SK-N-SH (cell line): ENCODE results near the gene CFAP299. TPM values are rescaled to one million over a fixed set of nuclear protein-coding genes. Genes with fewer than 3 reads are reported as not detected.

Experiments used
- CTCF ChIA-PET: fragments of 300-600, 350-600 bp; formaldehyde crosslinking; extraction: SDS; loops from one replicate; lab custom pipeline; 2021; lab: Yijun Ruan, JAX
- POLR2A ChIA-PET: fragments of 350-600 bp; sonication (Branson Sonifier 250); formaldehyde crosslinking; extraction: SDS; loops from one replicate; lab custom pipeline; 2020; ENCODE audit warnings: antibody characterized with exemption, inconsistent platforms; lab: Yijun Ruan, JAX
- DNase-seq: peaks from one replicate; pipeline ENCODE4 v3.0.0; 2012
- H2AFZ ChIP-seq: fragments of 200-600 bp; sonication (generic); 2 replicates; pipeline ENCODE4 v1.8.1; 2016; ENCODE audit warnings: antibody characterized with exemption, mild to moderate bottlenecking, low read depth
- H3F3A ChIP-seq: fragments of 200-600 bp; sonication (generic); replicated peaks from 2 replicates; pipeline ENCODE3; 2016; ENCODE audit warnings: antibody characterized with exemption, mild to moderate bottlenecking; ENCODE audit not compliant: insufficient read depth
- H3K27ac ChIP-seq, 2 experiments: fragments of 200-500 bp in 1 of 2; fragments of 200-600 bp in 1 of 2; sonication (Bioruptor generic) in 1 of 2; sonication (generic), shearing (Covaris generic) in 1 of 2; 2 replicates each; pipeline versions ENCODE4 v1.5.1 to v1.6.1; 2014 to 2016; ENCODE audit warnings: low read depth in 2 of 2, inconsistent platforms in 1 of 2, low read length in 1 of 2, mild to moderate bottlenecking in 1 of 2, mixed read lengths in 1 of 2
- H3K27me3 ChIP-seq: fragments of 200-600 bp; sonication (generic), shearing (Covaris generic); 2 replicates; pipeline ENCODE4 v1.6.1; 2016; ENCODE audit warnings: mixed run types; ENCODE audit not compliant: insufficient read depth
- H3K36me3 ChIP-seq, 2 experiments: fragments of 200-500 bp in 1 of 2; fragments of 200-600 bp in 1 of 2; sonication (Bioruptor generic) in 1 of 2; sonication (generic) in 1 of 2; replicated peaks in 1 of 2; 2 replicates each; pipeline versions ENCODE3 to v1.5.1; 2014 to 2016; ENCODE audit warnings: low read length in 1 of 2, mild to moderate bottlenecking in 1 of 2; ENCODE audit not compliant: insufficient read depth in 2 of 2, control insufficient read depth in 1 of 2
- H3K4me1 ChIP-seq, 2 experiments: fragments of 200-500 bp in 1 of 2; fragments of 200-600 bp in 1 of 2; sonication (Bioruptor generic) in 1 of 2; sonication (generic), shearing (Covaris generic) in 1 of 2; 2 replicates each; pipeline versions ENCODE4 v1.5.1 to v1.6.1; 2014 to 2016; ENCODE audit warnings: low read depth in 1 of 2, low read length in 1 of 2, mixed run types in 1 of 2; ENCODE audit not compliant: insufficient read depth in 2 of 2, control insufficient read depth in 1 of 2
- H3K4me2 ChIP-seq: fragments of 200-600 bp; sonication (generic), shearing (Covaris generic); 2 replicates; pipeline ENCODE4 v1.6.1; 2017; ENCODE audit warnings: mixed run types
- H3K4me3 ChIP-seq, 2 experiments: fragments of 200-500 bp in 1 of 2; fragments of 200-600 bp in 1 of 2; sonication (Bioruptor generic) in 1 of 2; sonication (generic), shearing (Covaris generic) in 1 of 2; 2 replicates each; pipeline versions ENCODE4 v1.5.1 to v1.8.1; 2014 to 2016; ENCODE audit warnings: low read depth in 2 of 2, inconsistent platforms in 1 of 2, low read length in 1 of 2, mild to moderate bottlenecking in 1 of 2, mixed read lengths in 1 of 2, moderate library complexity in 1 of 2
- H3K79me2 ChIP-seq: fragments of 200-600 bp; sonication (generic); 2 replicates; pipeline ENCODE4 v1.8.1; 2017; ENCODE audit warnings: mild to moderate bottlenecking; ENCODE audit not compliant: insufficient read depth
- H3K9ac ChIP-seq: fragments of 200-600 bp; sonication (generic); 2 replicates; pipeline ENCODE4 v1.6.1; 2017; ENCODE audit warnings: mixed run types
- H3K9me2 ChIP-seq: fragments of 200-600 bp; sonication (generic); 2 replicates; pipeline ENCODE4 v1.6.1; 2017; ENCODE audit warnings: mixed run types
- H3K9me3 ChIP-seq: fragments of 200-600 bp; sonication (generic); 2 replicates; pipeline ENCODE4 v1.6.1; 2017; ENCODE audit warnings: mixed run types, mild to moderate bottlenecking, moderate library complexity
- H4K20me1 ChIP-seq: fragments of 200-600 bp; sonication (generic); 2 replicates; pipeline ENCODE4 v1.6.1; 2017; ENCODE audit warnings: mild to moderate bottlenecking, mixed run types; ENCODE audit not compliant: insufficient read depth
- ELF1 ChIP-seq: IDR thresholded peaks from 2 replicates; pipeline ENCODE4 v1.4.0; 2012
- EP300 ChIP-seq, 2 experiments: IDR thresholded peaks; 2 replicates each; pipeline versions ENCODE4 v1.4.0 to v1.6.1; 2012; ENCODE audit warnings: borderline replicate concordance in 1 of 2, low read depth in 1 of 2, low read length in 1 of 2
- GATA2 ChIP-seq: sonication (generic); formaldehyde crosslinking; IDR thresholded peaks from 2 replicates; pipeline ENCODE4 v1.5.0; 2020; ENCODE audit warnings: mild to moderate bottlenecking, missing genetic modification reagents
- IRF3 ChIP-seq: fragments of 150-350 bp; IDR thresholded peaks from 2 replicates; pipeline ENCODE4 v1.6.1; 2016; ENCODE audit warnings: mild to moderate bottlenecking, low read depth, low read length
- JUND ChIP-seq: IDR thresholded peaks from 2 replicates; pipeline ENCODE4 v1.4.0; 2012
- MEF2A ChIP-seq: IDR thresholded peaks from 2 replicates; pipeline ENCODE4 v1.4.0; 2012; ENCODE audit warnings: low read depth, borderline replicate concordance
- MXI1 ChIP-seq: IDR thresholded peaks from 2 replicates; pipeline ENCODE4 v1.6.1; 2012; ENCODE audit warnings: mild to moderate bottlenecking, low read depth, low read length, improper control_type of control experiment
- NFIC ChIP-seq: IDR thresholded peaks from 2 replicates; pipeline ENCODE4 v1.4.0; 2012; ENCODE audit warnings: borderline replicate concordance
- RAD21 ChIP-seq: IDR thresholded peaks from 2 replicates; pipeline ENCODE4 v1.6.1; 2012; ENCODE audit warnings: mild to moderate bottlenecking, low read length
- REST ChIP-seq: IDR thresholded peaks from 2 replicates; pipeline ENCODE4 v1.6.1; 2012; ENCODE audit warnings: mild to moderate bottlenecking, low read depth, low read length, moderate library complexity
- RFX5 ChIP-seq: IDR thresholded peaks from 2 replicates; pipeline ENCODE4 v1.6.1; 2012; ENCODE audit warnings: mild to moderate bottlenecking, improper control_type of control experiment, low read length
- RXRA ChIP-seq: IDR thresholded peaks from 2 replicates; pipeline ENCODE4 v1.4.0; 2012; ENCODE audit warnings: low read depth, mild to moderate bottlenecking, borderline replicate concordance
- TEAD4 ChIP-seq: IDR thresholded peaks from 2 replicates; pipeline ENCODE4 v1.4.0; 2012; ENCODE audit warnings: mild to moderate bottlenecking, borderline replicate concordance; ENCODE audit not compliant: insufficient read depth
- WGBS: methylation state at CpG from one replicate; pipeline ENCODE4 v1.1.6; 2017; ENCODE audit warnings: low lambda C conversion rate; 5-methylcytosine and 5-hydroxymethylcytosine counted together
- polyA plus RNA-seq, 3 experiments: library from polyadenylated mRNA; depleted of rRNA; stranded (reverse); fragments of >200 nt; gene quantifications; 2 replicates each; pipeline ENCODE4 v1.2.3, GENCODE V29; 2012
- TF ChIP-seq, protein P1 (sequence below): fragments of 200-600 bp; sonication (generic); IDR thresholded peaks from 2 replicates; pipeline ENCODE4 v1.6.1; 2017; ENCODE audit warnings: antibody characterized with exemption, mild to moderate bottlenecking, moderate library complexity
- TF ChIP-seq, protein P2 (sequence below): IDR thresholded peaks from 2 replicates; pipeline ENCODE4 v1.4.0; 2012; ENCODE audit warnings: low read depth, borderline replicate concordance
- TF ChIP-seq, protein P3 (sequence below): IDR thresholded peaks from 2 replicates; pipeline ENCODE4; 2012

CFAP299 gene
- polyA plus RNA-seq, 1 of the 3 experiments (the other 2 are of a cell fraction) = 1.2 TPM

DNA sequence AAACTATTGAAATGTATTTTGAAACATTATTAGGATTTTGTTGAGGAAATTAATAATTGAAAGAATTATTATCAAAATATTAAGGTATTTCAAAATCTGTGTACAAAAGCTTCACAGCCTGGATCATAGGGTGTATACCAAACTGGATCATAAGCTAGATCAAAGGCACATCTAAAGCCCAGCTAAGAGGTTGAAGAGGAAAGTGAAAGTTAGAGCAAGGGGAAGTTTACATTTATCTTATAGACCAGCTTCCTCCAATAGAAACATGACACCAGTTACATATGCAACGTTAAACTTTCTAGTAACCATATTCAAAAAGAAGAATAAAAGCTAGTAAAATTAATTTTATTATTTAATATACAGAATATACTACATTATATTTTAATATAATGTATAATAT lies 467.8 kb downstream of the CFAP299 start:
- POLR2A ChIA-PET = no interaction called here
- no peak overlapping the region for H3K9ac ChIP-seq
- no peak for DNase-seq
- no peaks in the 10 kb centered on the region for H3K4me1 ChIP-seq
- no peaks in the 10 kb centered on the region for H3K36me3 ChIP-seq
- CTCF ChIA-PET = no interaction called here
- H3K79me2 ChIP-seq = no peaks in the 10 kb centered on the region
- H3K4me3 ChIP-seq = no peak overlapping the region
- no peaks in the 10 kb centered on the region for H3F3A ChIP-seq
- H3K4me2 ChIP-seq = no peak overlapping the region
- no peak overlapping the region for H3K27ac ChIP-seq
- no peaks in the 10 kb centered on the region for H3K27me3 ChIP-seq
- H2AFZ ChIP-seq = no peak overlapping the region
- H4K20me1 ChIP-seq = no peaks in the 10 kb centered on the region
- WGBS = 3% methylated on average over 1 of the region's 1 CpG
- no peak for TF ChIP-seq EP300 (IDR thresholded peaks at IDR 0.05; ENCODE audit: borderline replicate concordance in 1 of 2, low read depth in 1 of 2, low read length in 1 of 2)
- TF ChIP-seq IRF3 = no peak
- TF ChIP-seq MEF2A = no peak
- TF ChIP-seq, protein P1, sequence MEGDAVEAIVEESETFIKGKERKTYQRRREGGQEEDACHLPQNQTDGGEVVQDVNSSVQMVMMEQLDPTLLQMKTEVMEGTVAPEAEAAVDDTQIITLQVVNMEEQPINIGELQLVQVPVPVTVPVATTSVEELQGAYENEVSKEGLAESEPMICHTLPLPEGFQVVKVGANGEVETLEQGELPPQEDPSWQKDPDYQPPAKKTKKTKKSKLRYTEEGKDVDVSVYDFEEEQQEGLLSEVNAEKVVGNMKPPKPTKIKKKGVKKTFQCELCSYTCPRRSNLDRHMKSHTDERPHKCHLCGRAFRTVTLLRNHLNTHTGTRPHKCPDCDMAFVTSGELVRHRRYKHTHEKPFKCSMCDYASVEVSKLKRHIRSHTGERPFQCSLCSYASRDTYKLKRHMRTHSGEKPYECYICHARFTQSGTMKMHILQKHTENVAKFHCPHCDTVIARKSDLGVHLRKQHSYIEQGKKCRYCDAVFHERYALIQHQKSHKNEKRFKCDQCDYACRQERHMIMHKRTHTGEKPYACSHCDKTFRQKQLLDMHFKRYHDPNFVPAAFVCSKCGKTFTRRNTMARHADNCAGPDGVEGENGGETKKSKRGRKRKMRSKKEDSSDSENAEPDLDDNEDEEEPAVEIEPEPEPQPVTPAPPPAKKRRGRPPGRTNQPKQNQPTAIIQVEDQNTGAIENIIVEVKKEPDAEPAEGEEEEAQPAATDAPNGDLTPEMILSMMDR = no peak
- TF ChIP-seq TEAD4 = no peak
- TF ChIP-seq, protein P2, sequence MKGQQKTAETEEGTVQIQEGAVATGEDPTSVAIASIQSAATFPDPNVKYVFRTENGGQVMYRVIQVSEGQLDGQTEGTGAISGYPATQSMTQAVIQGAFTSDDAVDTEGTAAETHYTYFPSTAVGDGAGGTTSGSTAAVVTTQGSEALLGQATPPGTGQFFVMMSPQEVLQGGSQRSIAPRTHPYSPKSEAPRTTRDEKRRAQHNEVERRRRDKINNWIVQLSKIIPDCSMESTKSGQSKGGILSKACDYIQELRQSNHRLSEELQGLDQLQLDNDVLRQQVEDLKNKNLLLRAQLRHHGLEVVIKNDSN = no peak
- no peak for TF ChIP-seq RAD21
- TF ChIP-seq, protein P3, sequence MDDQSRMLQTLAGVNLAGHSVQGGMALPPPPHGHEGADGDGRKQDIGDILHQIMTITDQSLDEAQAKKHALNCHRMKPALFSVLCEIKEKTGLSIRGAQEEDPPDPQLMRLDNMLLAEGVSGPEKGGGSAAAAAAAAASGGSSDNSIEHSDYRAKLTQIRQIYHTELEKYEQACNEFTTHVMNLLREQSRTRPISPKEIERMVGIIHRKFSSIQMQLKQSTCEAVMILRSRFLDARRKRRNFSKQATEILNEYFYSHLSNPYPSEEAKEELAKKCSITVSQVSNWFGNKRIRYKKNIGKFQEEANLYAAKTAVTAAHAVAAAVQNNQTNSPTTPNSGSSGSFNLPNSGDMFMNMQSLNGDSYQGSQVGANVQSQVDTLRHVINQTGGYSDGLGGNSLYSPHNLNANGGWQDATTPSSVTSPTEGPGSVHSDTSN = no peak
- TF ChIP-seq JUND = no peak
- TF ChIP-seq REST = no peak
- no peak for TF ChIP-seq GATA2 (CRISPR knock-in tag)
- no peak for TF ChIP-seq NFIC
- no peak for TF ChIP-seq RFX5
- no peak for TF ChIP-seq RXRA
- TF ChIP-seq MXI1 = no peak
- no peak for TF ChIP-seq ELF1
- H3K9me3 ChIP-seq = no peaks in the 10 kb centered on the region
- no peaks in the 10 kb centered on the region for H3K9me2 ChIP-seq
